ENCODE results near the gene CSNK1G2.

DNA sequence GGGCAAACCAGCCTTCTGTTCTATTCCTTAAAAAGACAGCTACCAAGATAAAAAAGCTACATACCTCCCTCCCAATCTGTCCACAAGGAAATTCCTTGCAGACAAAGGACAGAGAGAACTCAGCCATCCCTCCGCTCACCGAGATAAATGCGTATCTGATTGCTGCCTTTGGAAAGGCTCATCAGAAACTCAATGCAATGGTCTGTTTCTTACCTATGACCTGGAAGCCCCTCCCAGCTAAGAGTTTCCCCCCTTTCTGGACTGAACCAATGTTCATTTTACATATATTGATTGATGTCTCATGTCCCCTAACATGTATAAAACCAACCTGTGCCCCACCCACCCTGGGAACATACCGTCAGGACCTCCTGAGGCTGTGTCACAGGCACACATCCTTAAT lies 62.9 kb downstream of the CSNK1G2 start:
- no peak for TF ChIP-seq FOXP2 (optimal IDR thresholded peaks at IDR 0.05; ENCODE audit: control extremely low read depth, extremely low read length, insufficient read depth)
- TF ChIP-seq POLR2AphosphoS5 (IDR thresholded peaks at IDR 0.05; ENCODE audit: borderline replicate concordance, low read depth, low read length) = no peak
- no peak for TF ChIP-seq EZH2 (IDR thresholded peaks at IDR 0.05)

Measured in SK-N-MC (cell line).